Stomach (tissue), 4 donors: ENCODE data around the gene COA8.

ENCODE experiments used
- POLR2A ChIP-seq, 4 donors: fragments of 450-650 bp; IDR thresholded peaks; one replicate each; pipeline ENCODE4 v1.6.1; 2016; ENCODE audit warnings: antibody characterized with exemption in 4 of 4, control low read depth in 2 of 4, mild to moderate bottlenecking in 1 of 4, moderate library complexity in 1 of 4
- POLR2AphosphoS5 ChIP-seq, 3 donors: sonication (generic); formaldehyde crosslinking; IDR thresholded peaks; one replicate each; pipeline ENCODE4 v1.6.1; 2016; ENCODE audit warnings: antibody characterized with exemption in 3 of 3

- TF ChIP-seq POLR2A (IDR thresholded peaks at IDR 0.05) = no peak
- no peak for TF ChIP-seq POLR2AphosphoS5 (IDR thresholded peaks at IDR 0.05)
Observed at GRCh38 chr14:103597623-103598377, 35.0 kb downstream of the COA8 start.
